HepG2 (cell line): Measurements from ENCODE around the gene TRAPPC12. TPM values are rescaled to one million over a fixed set of nuclear protein-coding genes. Genes with fewer than 3 reads are reported as not detected.

Experiments
- ATAC-seq: fragments of 200-7000 bp; cut with Tn5 transposase; 3 replicates; pipeline ENCODE4 v1.9.1; 2020; ENCODE audit warnings: mild to moderate bottlenecking, moderate library complexity
- BruUV-seq: library from RNA; stranded (reverse); fragments of 400-500 nt; replicated peaks from 2 replicates; lab custom pipeline; 2021; lab: Mats Ljungman, UMichigan
- CTCF ChIA-PET: fragments of 300-600 bp; formaldehyde crosslinking; extraction: SDS; loops from one replicate; lab custom pipeline; 2021; ENCODE audit warnings: low total read pairs, inconsistent platforms, low intra/inter-chr PET ratio; lab: Yijun Ruan, JAX
- POLR2A ChIA-PET: fragments of 350-600 bp; sonication (Branson Sonifier 250); formaldehyde crosslinking; loops from one replicate; lab custom pipeline; 2020; ENCODE audit warnings: antibody characterized with exemption, inconsistent platforms; lab: Yijun Ruan, JAX
- DNase-seq: peaks from one replicate; pipeline ENCODE4 v3.0.0-alpha.2; 2015; ENCODE audit warnings: low spot score
- FAIRE-seq: peaks from 3 replicates; lab custom pipeline; 2011; peaks lifted over from hg19 to GRCh38; lab: Jason Lieb, UNC
- H2AFZ ChIP-seq: one replicate; pipeline ENCODE4 v1.6.1; 2011; ENCODE audit warnings: low read length, inconsistent platforms
- H3K27ac ChIP-seq: fragments of 300-600 bp; 3 replicates; pipeline ENCODE4 v1.8.0; 2011; ENCODE audit warnings: mixed run types, mild to moderate bottlenecking, mixed read lengths, low read length, inconsistent platforms; ENCODE audit not compliant: insufficient read depth; ENCODE audit errors: extremely low read length
- H3K27me3 ChIP-seq, 2 experiments: fragments of 200-600 bp in 1 of 2; 2 replicates in 1 of 2; 3 replicates in 1 of 2; pipeline versions ENCODE4 v1.6.0 to v1.8.0; 2011; ENCODE audit warnings: low read length in 2 of 2, mild to moderate bottlenecking in 2 of 2, moderate library complexity in 2 of 2, inconsistent platforms in 1 of 2; ENCODE audit not compliant: insufficient read depth in 2 of 2, control insufficient read depth in 1 of 2
- H3K36me3 ChIP-seq, 2 experiments: fragments of 200-600 bp in 1 of 2; replicated peaks in 1 of 2; 2 replicates in 1 of 2; 3 replicates in 1 of 2; pipeline versions ENCODE4 v1.5.1 to v1.8.0; 2011; ENCODE audit warnings: low read length in 2 of 2, inconsistent platforms in 1 of 2; ENCODE audit not compliant: insufficient read depth in 2 of 2, control insufficient read depth in 1 of 2
- H3K4me1 ChIP-seq: 2 replicates; pipeline ENCODE4 v1.5.1; 2012; ENCODE audit warnings: low read length, inconsistent platforms; ENCODE audit not compliant: insufficient read depth
- H3K4me2 ChIP-seq: 2 replicates; pipeline ENCODE4 v1.6.0; 2011; ENCODE audit warnings: low read depth, low read length, inconsistent platforms
- H3K4me3 ChIP-seq, 3 experiments: fragments of 200-600 bp in 1 of 3; sonication (generic), shearing (Covaris generic) in 1 of 3; replicated peaks in 1 of 3; 2 replicates each; pipeline ENCODE4 v1.5.1; 2011 to 2016; ENCODE audit warnings: low read length in 3 of 3, inconsistent platforms in 2 of 3, low read depth in 2 of 3, mild to moderate bottlenecking in 2 of 3, control low read depth in 1 of 3, mixed read lengths in 1 of 3; ENCODE audit not compliant: insufficient read depth in 1 of 3
- H3K79me2 ChIP-seq: one replicate; pipeline ENCODE4 v1.6.1; 2011; ENCODE audit warnings: low read length, inconsistent platforms; ENCODE audit not compliant: insufficient read depth
- H3K9ac ChIP-seq: 2 replicates; pipeline ENCODE4 v1.6.0; 2011; ENCODE audit warnings: mild to moderate bottlenecking, low read depth, low read length, inconsistent platforms; ENCODE audit not compliant: insufficient read depth
- H3K9me3 ChIP-seq: 2 replicates; pipeline ENCODE4 v1.5.1; 2012; ENCODE audit warnings: mild to moderate bottlenecking, low read length
- H4K20me1 ChIP-seq: 2 replicates; pipeline ENCODE4 v1.6.0; 2011; ENCODE audit warnings: inconsistent platforms, mild to moderate bottlenecking, low read length, moderate library complexity; ENCODE audit not compliant: insufficient read depth
- CHCHD3 ChIP-seq: sonication (generic); formaldehyde crosslinking; IDR thresholded peaks from 2 replicates; pipeline ENCODE4 v1.8.0; 2022; ENCODE audit warnings: mild to moderate bottlenecking, missing genetic modification reagents, moderate library complexity
- FIP1L1 ChIP-seq: fragments of 200-400 bp; formaldehyde crosslinking; IDR thresholded peaks from 2 replicates; pipeline ENCODE4 v1.6.1; 2018; ENCODE audit warnings: low read depth, mild to moderate bottlenecking, low read length, moderate library complexity, borderline replicate concordance; ENCODE audit not compliant: insufficient read depth
- ISL2 ChIP-seq: sonication (generic); formaldehyde crosslinking; IDR thresholded peaks from 2 replicates; pipeline ENCODE4 v1.5.0; 2020; ENCODE audit warnings: missing genetic modification reagents
- KLF11 ChIP-seq: IDR thresholded peaks from 2 replicates; pipeline ENCODE4 v1.6.1; 2016; ENCODE audit warnings: missing compliant biosample characterization
- SIN3B ChIP-seq: fragments of 150-350 bp; IDR thresholded peaks from 2 replicates; pipeline ENCODE4 v1.6.1; 2014; ENCODE audit warnings: low read length
- ZKSCAN5 ChIP-seq: sonication (generic); formaldehyde crosslinking; IDR thresholded peaks from 2 replicates; pipeline ENCODE4 v1.5.1; 2020; ENCODE audit warnings: mild to moderate bottlenecking, missing genetic modification reagents
- ZNF282 ChIP-seq: fragments of 450-650 bp; IDR thresholded peaks from 2 replicates; pipeline ENCODE4 v1.6.1; 2018; ENCODE audit not compliant: partially characterized antibody
- ZNF709 ChIP-seq: sonication (generic); formaldehyde crosslinking; IDR thresholded peaks from 2 replicates; pipeline ENCODE4 v1.5.0; 2020; ENCODE audit warnings: mild to moderate bottlenecking, missing genetic modification reagents
- WGBS: methylation state at CpG from one replicate; pipeline ENCODE4 v1.1.6; 2017; ENCODE audit warnings: low lambda C conversion rate; 5-methylcytosine and 5-hydroxymethylcytosine counted together
- in situ Hi-C: cut with HindIII; loops from 2 replicates; pipeline ENCODE4 v1.10.0; 2017; ENCODE audit warnings: low pct_unique_long_range_greater_than_20kb; ENCODE audit not compliant: extremely low pct_ligation_motif_present
- intact Hi-C: fragments of 100-400 bp; cut with micrococcal nuclease; formaldehyde crosslinking; loops from one replicate; pipeline ENCODE4 v1.10.0; 2022; ENCODE audit not compliant: unreplicated experiment
- polyA plus RNA-seq, 8 experiments: library from polyadenylated mRNA; depleted of rRNA in 3 of 8; stranded (reverse) in 7 of 8; unstranded in 1 of 8; fragments of >200 nt; fragmentation: Illumina TruSeq in 4 of 8; extraction: Trizol in 4 of 8; gene quantifications; 2 replicates each; pipeline versions ENCODE4 v1.2.1 to v1.2.3, GENCODE V29; 2011 to 2016; ENCODE audit warnings: low read depth in 4 of 8, missing spikeins in 1 of 8, mixed read lengths in 1 of 8; ENCODE audit not compliant: insufficient read depth in 1 of 8
- total RNA-seq, 5 experiments: library from RNA; depleted of rRNA; stranded (reverse); fragments of >200 nt; fragmentation: Illumina TruSeq; extraction: Trizol; gene quantifications; 2 replicates each; pipeline ENCODE4 v1.2.3, GENCODE V29; 2016; ENCODE audit warnings: low read depth in 1 of 5
- TF ChIP-seq, protein P1 (sequence below): sonication (generic); formaldehyde crosslinking; IDR thresholded peaks from 2 replicates; pipeline ENCODE4; 2020; ENCODE audit warnings: missing genetic modification reagents, mild to moderate bottlenecking, borderline replicate concordance
- TF ChIP-seq, protein P2 (sequence below): sonication (generic); formaldehyde crosslinking; conservative IDR thresholded peaks from 2 replicates; pipeline ENCODE4 v1.8.0; 2022; ENCODE audit warnings: mild to moderate bottlenecking, moderate library complexity, missing genetic modification reagents
- TF ChIP-seq, protein P3 (sequence below): sonication (generic); formaldehyde crosslinking; IDR thresholded peaks from 2 replicates; pipeline ENCODE4 v1.4.0; 2020; ENCODE audit warnings: missing genetic modification reagents

TRAPPC12 gene
- total and polyA plus RNA-seq, 2 of the 13 experiments (the other 11 are each of a cell fraction or from before 2014, with no cell fraction given): 46.4 to 97.7 TPM

GRCh38 chr2:3472966-3473365 lies 93.5 kb downstream of the TRAPPC12 start:
- TF ChIP-seq CHCHD3 (no peak), ZNF709 (CRISPR knock-in tag) (no peak), ISL2 (CRISPR knock-in tag) (no peak), ZKSCAN5 (CRISPR knock-in tag) (no peak), KLF11 (CRISPR knock-in tag) (no peak), FIP1L1 (no peak), SIN3B (no peak), ZNF282 (no peak)
- TF ChIP-seq, protein P1, sequence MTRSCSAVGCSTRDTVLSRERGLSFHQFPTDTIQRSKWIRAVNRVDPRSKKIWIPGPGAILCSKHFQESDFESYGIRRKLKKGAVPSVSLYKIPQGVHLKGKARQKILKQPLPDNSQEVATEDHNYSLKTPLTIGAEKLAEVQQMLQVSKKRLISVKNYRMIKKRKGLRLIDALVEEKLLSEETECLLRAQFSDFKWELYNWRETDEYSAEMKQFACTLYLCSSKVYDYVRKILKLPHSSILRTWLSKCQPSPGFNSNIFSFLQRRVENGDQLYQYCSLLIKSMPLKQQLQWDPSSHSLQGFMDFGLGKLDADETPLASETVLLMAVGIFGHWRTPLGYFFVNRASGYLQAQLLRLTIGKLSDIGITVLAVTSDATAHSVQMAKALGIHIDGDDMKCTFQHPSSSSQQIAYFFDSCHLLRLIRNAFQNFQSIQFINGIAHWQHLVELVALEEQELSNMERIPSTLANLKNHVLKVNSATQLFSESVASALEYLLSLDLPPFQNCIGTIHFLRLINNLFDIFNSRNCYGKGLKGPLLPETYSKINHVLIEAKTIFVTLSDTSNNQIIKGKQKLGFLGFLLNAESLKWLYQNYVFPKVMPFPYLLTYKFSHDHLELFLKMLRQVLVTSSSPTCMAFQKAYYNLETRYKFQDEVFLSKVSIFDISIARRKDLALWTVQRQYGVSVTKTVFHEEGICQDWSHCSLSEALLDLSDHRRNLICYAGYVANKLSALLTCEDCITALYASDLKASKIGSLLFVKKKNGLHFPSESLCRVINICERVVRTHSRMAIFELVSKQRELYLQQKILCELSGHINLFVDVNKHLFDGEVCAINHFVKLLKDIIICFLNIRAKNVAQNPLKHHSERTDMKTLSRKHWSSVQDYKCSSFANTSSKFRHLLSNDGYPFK: no peak
- TF ChIP-seq, protein P2, sequence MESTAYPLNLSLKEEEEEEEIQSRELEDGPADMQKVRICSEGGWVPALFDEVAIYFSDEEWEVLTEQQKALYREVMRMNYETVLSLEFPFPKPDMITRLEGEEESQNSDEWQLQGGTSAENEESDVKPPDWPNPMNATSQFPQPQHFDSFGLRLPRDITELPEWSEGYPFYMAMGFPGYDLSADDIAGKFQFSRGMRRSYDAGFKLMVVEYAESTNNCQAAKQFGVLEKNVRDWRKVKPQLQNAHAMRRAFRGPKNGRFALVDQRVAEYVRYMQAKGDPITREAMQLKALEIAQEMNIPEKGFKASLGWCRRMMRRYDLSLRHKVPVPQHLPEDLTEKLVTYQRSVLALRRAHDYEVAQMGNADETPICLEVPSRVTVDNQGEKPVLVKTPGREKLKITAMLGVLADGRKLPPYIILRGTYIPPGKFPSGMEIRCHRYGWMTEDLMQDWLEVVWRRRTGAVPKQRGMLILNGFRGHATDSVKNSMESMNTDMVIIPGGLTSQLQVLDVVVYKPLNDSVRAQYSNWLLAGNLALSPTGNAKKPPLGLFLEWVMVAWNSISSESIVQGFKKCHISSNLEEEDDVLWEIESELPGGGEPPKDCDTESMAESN (CRISPR knock-in tag): no peak
- TF ChIP-seq, protein P3, sequence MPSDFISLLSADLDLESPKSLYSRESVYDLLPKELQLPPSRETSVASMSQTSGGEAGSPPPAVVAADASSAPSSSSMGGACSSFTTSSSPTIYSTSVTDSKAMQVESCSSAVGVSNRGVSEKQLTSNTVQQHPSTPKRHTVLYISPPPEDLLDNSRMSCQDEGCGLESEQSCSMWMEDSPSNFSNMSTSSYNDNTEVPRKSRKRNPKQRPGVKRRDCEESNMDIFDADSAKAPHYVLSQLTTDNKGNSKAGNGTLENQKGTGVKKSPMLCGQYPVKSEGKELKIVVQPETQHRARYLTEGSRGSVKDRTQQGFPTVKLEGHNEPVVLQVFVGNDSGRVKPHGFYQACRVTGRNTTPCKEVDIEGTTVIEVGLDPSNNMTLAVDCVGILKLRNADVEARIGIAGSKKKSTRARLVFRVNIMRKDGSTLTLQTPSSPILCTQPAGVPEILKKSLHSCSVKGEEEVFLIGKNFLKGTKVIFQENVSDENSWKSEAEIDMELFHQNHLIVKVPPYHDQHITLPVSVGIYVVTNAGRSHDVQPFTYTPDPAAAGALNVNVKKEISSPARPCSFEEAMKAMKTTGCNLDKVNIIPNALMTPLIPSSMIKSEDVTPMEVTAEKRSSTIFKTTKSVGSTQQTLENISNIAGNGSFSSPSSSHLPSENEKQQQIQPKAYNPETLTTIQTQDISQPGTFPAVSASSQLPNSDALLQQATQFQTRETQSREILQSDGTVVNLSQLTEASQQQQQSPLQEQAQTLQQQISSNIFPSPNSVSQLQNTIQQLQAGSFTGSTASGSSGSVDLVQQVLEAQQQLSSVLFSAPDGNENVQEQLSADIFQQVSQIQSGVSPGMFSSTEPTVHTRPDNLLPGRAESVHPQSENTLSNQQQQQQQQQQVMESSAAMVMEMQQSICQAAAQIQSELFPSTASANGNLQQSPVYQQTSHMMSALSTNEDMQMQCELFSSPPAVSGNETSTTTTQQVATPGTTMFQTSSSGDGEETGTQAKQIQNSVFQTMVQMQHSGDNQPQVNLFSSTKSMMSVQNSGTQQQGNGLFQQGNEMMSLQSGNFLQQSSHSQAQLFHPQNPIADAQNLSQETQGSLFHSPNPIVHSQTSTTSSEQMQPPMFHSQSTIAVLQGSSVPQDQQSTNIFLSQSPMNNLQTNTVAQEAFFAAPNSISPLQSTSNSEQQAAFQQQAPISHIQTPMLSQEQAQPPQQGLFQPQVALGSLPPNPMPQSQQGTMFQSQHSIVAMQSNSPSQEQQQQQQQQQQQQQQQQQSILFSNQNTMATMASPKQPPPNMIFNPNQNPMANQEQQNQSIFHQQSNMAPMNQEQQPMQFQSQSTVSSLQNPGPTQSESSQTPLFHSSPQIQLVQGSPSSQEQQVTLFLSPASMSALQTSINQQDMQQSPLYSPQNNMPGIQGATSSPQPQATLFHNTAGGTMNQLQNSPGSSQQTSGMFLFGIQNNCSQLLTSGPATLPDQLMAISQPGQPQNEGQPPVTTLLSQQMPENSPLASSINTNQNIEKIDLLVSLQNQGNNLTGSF: no peak
- Histone ChIP-seq H3K4me1 (peaks cover 30% of the 10 kb centered on the region), H2AFZ (no peak overlapping the region), H3K27ac (no peak overlapping the region), H4K20me1 (no peaks in the 10 kb centered on the region), H3K4me3 (no peak overlapping the region), H3K9me3 (no peaks in the 10 kb centered on the region), H3K79me2 (no peaks in the 10 kb centered on the region), H3K27me3 (no peaks in the 10 kb centered on the region), H3K9ac (no peak overlapping the region), H3K4me2 (no peak overlapping the region), H3K36me3 (peaks cover 13 to 26% of the 10 kb centered on the region in 2 experiments; a peak in 4 of 5 replicates)
- 96% methylated on average over 10 of the region's 10 CpGs for WGBS
- DNase-seq (no peak), FAIRE-seq (no peak), ATAC-seq (no peak)
- no TSS peak for BruUV-seq
- ChIA-PET POLR2A (interaction anchor here (1.2 kb wide), 1 partner anchor 45 kb away, joined by 3 read pairs; no protein-coding TSS in a partner anchor), CTCF (no interaction called here)
- in situ Hi-C loops (no loop called here), intact Hi-C loops (no loop called here)
